Glomerular endothelial cell (primary cell): ENCODE data around the gene NACC1. TPM values are rescaled to one million over a fixed set of nuclear protein-coding genes. Genes with fewer than 3 reads are reported as not detected.

Experiments
- DNase-seq: peaks from one replicate; pipeline ENCODE4 v3.0.0-alpha.2; 2011; ENCODE audit warnings: low read depth, low spot score; ENCODE audit errors: extremely low read depth
- total RNA-seq: library from RNA; depleted of rRNA; stranded (reverse); fragments of >200 nt; gene quantifications from 2 replicates; pipeline ENCODE4 v1.2.3, GENCODE V29; 2015

Gene NACC1
- total RNA-seq, result 75.0 and 99.9 TPM in 2 replicates

- DNase-seq, result no peak
These were observed at the start of gene NACC1 for GRCh38 chr19:13117772-13118423. TSS of gene NACC1 (plus strand) at chr19:13118264. CDS start at chr19:13135208, 16,944 bp downstream.

DNA sequence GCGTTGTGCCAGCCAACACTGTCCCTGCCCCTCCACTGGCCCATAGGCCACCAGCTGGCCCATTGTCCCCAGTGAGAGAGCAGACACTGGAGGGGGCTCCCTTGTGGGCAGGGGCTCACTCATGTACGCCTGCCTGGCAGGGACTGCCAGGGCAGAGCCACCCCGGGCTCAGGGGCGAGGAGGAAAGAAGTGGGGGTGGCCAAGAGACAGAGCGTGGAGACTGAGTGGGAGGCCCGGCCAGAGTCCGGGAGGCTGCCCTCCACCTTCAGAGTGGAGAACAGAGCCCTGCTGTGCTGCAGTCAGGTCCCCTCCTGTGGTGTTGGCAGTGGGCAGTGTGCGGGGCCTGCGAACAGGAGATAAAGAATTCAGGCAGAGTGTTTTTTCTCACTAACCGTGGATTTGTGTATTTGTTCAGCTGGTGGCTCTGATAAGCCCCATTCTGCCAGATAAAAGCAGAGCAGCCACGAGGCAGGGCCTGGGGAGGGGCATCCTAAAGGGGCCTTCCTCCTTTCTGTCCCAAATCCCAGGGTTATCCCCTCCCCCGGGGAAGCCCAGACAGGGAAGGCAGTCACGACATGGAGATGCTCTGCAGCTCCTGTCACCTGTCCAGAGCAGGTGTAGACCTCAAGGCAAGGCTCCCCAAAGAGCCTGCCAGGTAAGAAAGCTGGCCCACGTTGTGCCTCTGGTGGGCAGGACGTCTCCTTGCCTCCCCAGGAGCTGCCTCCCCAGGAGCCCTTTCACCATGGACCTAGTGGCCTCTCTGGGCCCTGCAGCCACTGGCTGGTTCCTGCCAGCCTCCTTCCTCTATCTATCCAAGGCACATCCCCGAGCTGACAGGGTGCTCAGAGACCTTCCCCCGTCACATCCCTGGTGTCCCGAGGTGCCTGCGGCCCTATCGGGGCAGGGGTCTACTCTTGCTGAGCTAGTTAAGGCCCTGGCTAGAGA is 48.4 kb upstream of the NACC1 start:
- no peak for DNase-seq

GRCh38 chr19:13070425-13071140 is 47.5 kb upstream of the NACC1 start:
- DNase-seq, result no peak

- no peak for DNase-seq
These were observed 46.4 kb upstream of the NACC1 start for GRCh38 chr19:13071444-13072187.

GRCh38 chr19:13072188-13072908 is 45.7 kb upstream of the NACC1 start:
- no peak for DNase-seq

GRCh38 chr19:13073263-13073662 is 44.8 kb upstream of the NACC1 start:
- DNase-seq, result no peak

GRCh38 chr19:13074378-13074777 is 43.7 kb upstream of the NACC1 start:
- no peak for DNase-seq

GRCh38 chr19:13076320-13076719 is 41.7 kb upstream of the NACC1 start:
- DNase-seq, result no peak

GRCh38 chr19:13076787-13077186 is 41.3 kb upstream of the NACC1 start:
- no peak for DNase-seq

GRCh38 chr19:13077240-13077639 is 40.8 kb upstream of the NACC1 start:
- DNase-seq, result no peak

GRCh38 chr19:13078381-13078780 is 39.7 kb upstream of the NACC1 start:
- no peak for DNase-seq

GRCh38 chr19:13078897-13079541 is 39.0 kb upstream of the NACC1 start:
- no peak for DNase-seq

DNA sequence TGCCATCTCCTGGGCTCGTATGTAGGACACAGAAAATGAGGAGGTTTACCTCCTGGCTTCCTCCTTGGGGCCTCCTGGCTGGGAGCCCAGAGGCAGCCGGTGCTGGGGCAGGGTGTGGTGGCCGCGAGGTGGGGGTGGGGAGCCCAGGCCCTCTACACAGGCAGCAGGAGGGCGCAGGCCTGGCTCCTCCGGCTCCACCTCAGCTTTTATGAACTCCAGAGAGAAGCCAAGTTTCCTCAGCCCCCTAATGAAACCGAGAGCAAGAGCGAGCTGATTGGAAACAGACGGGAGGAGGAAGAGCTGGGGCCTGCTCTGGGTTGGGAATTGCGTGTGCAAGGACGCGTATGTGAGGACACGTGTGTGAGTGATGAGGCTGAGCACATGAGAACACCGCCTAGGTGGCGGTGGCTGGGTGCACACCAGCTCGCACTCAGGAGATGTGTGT is 38.5 kb upstream of the NACC1 start:
- no peak for DNase-seq

DNA sequence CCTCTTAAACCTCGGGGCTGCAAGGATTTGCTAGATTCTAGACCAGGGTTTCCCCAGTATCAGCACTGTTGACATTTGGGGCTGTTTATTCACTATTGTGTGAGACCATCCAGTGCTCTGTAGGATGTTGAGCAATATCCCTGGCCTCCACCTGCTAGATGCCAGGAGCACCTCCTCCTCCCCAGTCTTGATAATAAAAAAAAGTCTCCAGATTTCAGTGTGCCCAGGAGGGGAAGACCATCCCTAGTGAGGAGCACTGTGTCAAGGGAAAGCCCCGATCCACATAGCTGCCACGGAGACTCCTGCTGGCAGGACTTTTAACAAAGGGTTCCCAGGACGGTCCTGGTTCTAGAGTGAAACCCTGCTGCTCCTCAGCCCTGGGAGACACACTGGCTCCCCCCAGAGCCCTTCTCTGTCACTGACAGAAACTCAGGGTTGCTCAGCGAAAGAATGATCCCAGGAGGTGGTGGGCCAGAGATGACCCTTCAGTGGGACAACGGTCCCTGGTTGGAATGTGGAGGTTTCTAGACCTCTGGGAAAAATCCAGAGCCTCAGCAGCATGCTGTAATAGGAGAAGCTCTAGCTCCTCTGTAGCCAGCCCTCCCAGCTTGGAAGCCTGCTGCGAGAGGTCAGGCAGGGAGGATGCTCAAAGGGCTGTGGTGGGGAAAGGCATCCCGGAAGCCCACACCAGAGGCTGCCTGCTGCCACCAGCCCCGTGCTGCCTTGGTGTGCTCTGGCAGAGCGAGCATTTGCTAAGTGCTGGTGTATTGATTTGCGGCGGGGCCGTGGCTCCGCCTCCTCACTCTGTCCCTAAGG is 35.7 kb upstream of the NACC1 start:
- no peak for DNase-seq

- no peak for DNase-seq
These were observed 35.1 kb upstream of the NACC1 start for GRCh38 chr19:13083008-13083404.

DNA sequence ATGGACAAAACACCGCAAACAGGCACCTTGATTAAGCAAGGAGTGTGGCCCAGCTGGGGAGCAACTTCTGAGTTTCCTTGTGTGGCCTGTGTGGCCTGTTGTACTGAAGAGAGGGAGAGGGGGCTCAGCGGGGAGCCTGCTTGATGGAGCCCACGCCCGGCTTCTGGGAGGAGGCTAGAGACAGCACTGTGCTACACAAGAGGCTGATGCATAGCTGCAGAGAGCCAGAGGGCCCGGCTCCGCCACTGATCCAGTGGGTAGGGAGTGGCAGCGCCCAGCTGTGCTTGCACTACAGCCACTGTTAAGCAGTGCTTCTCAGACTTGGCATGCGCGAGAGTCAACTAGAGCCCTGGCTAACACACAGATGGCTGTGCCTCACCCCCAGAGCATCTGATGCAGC is 34.4 kb upstream of the NACC1 start:
- no peak for DNase-seq

DNA sequence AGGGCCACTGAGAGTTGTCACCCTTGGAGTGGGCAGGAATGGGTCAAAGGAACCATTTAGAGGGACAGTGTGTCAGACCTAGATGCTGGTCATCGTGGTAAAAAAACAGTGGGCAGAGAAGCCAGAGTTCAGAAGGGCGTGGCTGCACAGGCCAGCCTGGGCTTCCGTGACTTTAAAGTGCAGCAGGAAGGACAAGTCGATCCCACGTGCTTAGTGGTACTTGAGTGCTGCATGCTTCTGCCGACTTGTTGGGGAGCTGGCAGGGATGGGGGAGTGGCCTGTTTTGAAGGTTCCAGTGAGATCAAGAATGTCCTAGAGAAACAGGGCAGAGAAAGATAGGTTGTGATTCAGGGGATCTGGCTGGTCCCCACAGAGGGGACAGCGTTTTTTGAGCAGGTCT is 32.4 kb upstream of the NACC1 start:
- no peak for DNase-seq

GRCh38 chr19:13086341-13086740 is 31.7 kb upstream of the NACC1 start:
- DNase-seq, result no peak

- no peak for DNase-seq
These were observed 30.8 kb upstream of the NACC1 start for GRCh38 chr19:13087295-13087694.
